Liver (tissue), 9 donors: ENCODE measurements around the gene CSNK2B. TPM values are rescaled to one million over a fixed set of nuclear protein-coding genes. Genes with fewer than 3 reads are reported as not detected.

Source experiments
- DNase-seq: peaks from one replicate; pipeline ENCODE4 v3.0.0-alpha.2; 2017; ENCODE audit warnings: low spot score
- H3K27ac ChIP-seq, 2 donors: one replicate each; pipeline ENCODE4 v1.7.0; 2013; ENCODE audit warnings: inconsistent platforms in 2 of 2, low read length in 2 of 2, control low read depth in 1 of 2, low read depth in 1 of 2, mild to moderate bottlenecking in 1 of 2
- H3K27me3 ChIP-seq, 4 donors: one replicate each; pipeline versions ENCODE4 v1.6.1 to v1.7.0; 2013; ENCODE audit warnings: low read length in 3 of 4, inconsistent platforms in 1 of 4, mild to moderate bottlenecking in 1 of 4, moderate library complexity in 1 of 4; ENCODE audit not compliant: control insufficient read depth in 4 of 4, insufficient read depth in 4 of 4
- H3K36me3 ChIP-seq, 4 donors: one replicate each; pipeline versions ENCODE4 v1.6.1 to v1.7.0; 2013; ENCODE audit warnings: low read length in 3 of 4, mild to moderate bottlenecking in 3 of 4, low read depth in 1 of 4, moderate library complexity in 1 of 4; ENCODE audit not compliant: control insufficient read depth in 4 of 4, insufficient read depth in 3 of 4
- H3K4me1 ChIP-seq, 4 donors: one replicate each; pipeline versions ENCODE4 v1.6.1 to v1.7.0; 2013; ENCODE audit warnings: low read length in 3 of 4, mild to moderate bottlenecking in 3 of 4, moderate library complexity in 1 of 4; ENCODE audit not compliant: control insufficient read depth in 4 of 4, insufficient read depth in 4 of 4
- H3K4me3 ChIP-seq, 3 donors: one replicate each; pipeline versions ENCODE4 v1.6.1 to v1.7.0; 2013; ENCODE audit warnings: low read length in 3 of 3, control low read depth in 1 of 3, low read depth in 1 of 3, mild to moderate bottlenecking in 1 of 3
- H3K9ac ChIP-seq, 2 donors: one replicate each; pipeline ENCODE4 v1.7.0; 2013; ENCODE audit warnings: low read length in 2 of 2, mild to moderate bottlenecking in 2 of 2, moderate library complexity in 2 of 2, control low read depth in 1 of 2, low read depth in 1 of 2
- H3K9me3 ChIP-seq, 4 donors: one replicate each; pipeline versions ENCODE4 v1.6.1 to v1.7.0; 2013; ENCODE audit warnings: low read length in 3 of 4; ENCODE audit not compliant: control insufficient read depth in 4 of 4
- ATF3 ChIP-seq: IDR thresholded peaks from 2 replicates; pipeline ENCODE4 v1.6.1; 2016; ENCODE audit warnings: antibody characterized with exemption
- CTCF ChIP-seq: fragments of 150-350 bp; IDR thresholded peaks from 2 replicates; pipeline ENCODE4 v1.5.1; 2017; ENCODE audit warnings: improper control_type of control experiment, low read depth, low read length; ENCODE audit not compliant: missing input control
- EGR1 ChIP-seq, 2 donors: IDR thresholded peaks; 2 replicates each; pipeline ENCODE4 v1.6.1; 2016 to 2018; ENCODE audit warnings: antibody characterized with exemption in 2 of 2, low read depth in 2 of 2
- FOXA1 ChIP-seq: IDR thresholded peaks from 2 replicates; pipeline ENCODE4 v1.6.1; 2016; ENCODE audit warnings: antibody characterized with exemption
- FOXA2 ChIP-seq: IDR thresholded peaks from 2 replicates; pipeline ENCODE4 v1.6.1; 2016; ENCODE audit warnings: antibody characterized with exemption
- GABPA ChIP-seq, 2 donors: IDR thresholded peaks in 1 of 2; conservative IDR thresholded peaks in 1 of 2; 2 replicates each; pipeline ENCODE4 v1.6.1; 2016; ENCODE audit warnings: antibody characterized with exemption in 2 of 2, mild to moderate bottlenecking in 1 of 2, moderate library complexity in 1 of 2
- HNF4A ChIP-seq, 2 donors: conservative IDR thresholded peaks; 2 replicates each; pipeline ENCODE4 v1.6.1; 2016; ENCODE audit warnings: antibody characterized with exemption in 2 of 2, mild to moderate bottlenecking in 2 of 2
- HNF4G ChIP-seq: IDR thresholded peaks from 2 replicates; pipeline ENCODE4 v1.6.1; 2016; ENCODE audit warnings: antibody characterized with exemption
- JUND ChIP-seq, 2 donors: IDR thresholded peaks; 2 replicates each; pipeline ENCODE4 v1.6.1; 2016; ENCODE audit warnings: antibody characterized with exemption in 2 of 2
- MAX ChIP-seq: IDR thresholded peaks from 2 replicates; pipeline ENCODE4 v1.6.1; 2016; ENCODE audit warnings: antibody characterized with exemption
- NR2F2 ChIP-seq: IDR thresholded peaks from 2 replicates; pipeline ENCODE4 v1.6.1; 2016; ENCODE audit warnings: antibody characterized with exemption
- RAD21 ChIP-seq, 2 donors: IDR thresholded peaks; 2 replicates each; pipeline ENCODE4 v1.6.1; 2016; ENCODE audit warnings: antibody characterized with exemption in 2 of 2, mild to moderate bottlenecking in 2 of 2
- REST ChIP-seq: IDR thresholded peaks from 2 replicates; pipeline ENCODE4 v1.6.1; 2016; ENCODE audit warnings: antibody characterized with exemption, mild to moderate bottlenecking
- RXRA ChIP-seq, 2 donors: IDR thresholded peaks; 2 replicates each; pipeline ENCODE4 v1.6.1; 2017 to 2018; ENCODE audit warnings: antibody characterized with exemption in 2 of 2, mild to moderate bottlenecking in 1 of 2
- SP1 ChIP-seq: IDR thresholded peaks from 2 replicates; pipeline ENCODE4 v1.6.1; 2018; ENCODE audit warnings: antibody characterized with exemption, mild to moderate bottlenecking
- TAF1 ChIP-seq: conservative IDR thresholded peaks from 2 replicates; pipeline ENCODE4 v1.6.1; 2016; ENCODE audit warnings: antibody characterized with exemption, mild to moderate bottlenecking
- YY1 ChIP-seq: IDR thresholded peaks from 2 replicates; pipeline ENCODE4 v1.6.1; 2016; ENCODE audit warnings: antibody characterized with exemption, mild to moderate bottlenecking
- ZBTB33 ChIP-seq: IDR thresholded peaks from 2 replicates; pipeline ENCODE4 v1.6.1; 2016; ENCODE audit warnings: antibody characterized with exemption
- WGBS: extraction: QIAGEN DNeasy Blood & Tissue Kit; methylation state at CpG from one replicate; pipeline ENCODE4 v1.1.7; 2013; 5-methylcytosine and 5-hydroxymethylcytosine counted together
- polyA plus RNA-seq, 2 donors: library from polyadenylated mRNA; stranded (reverse) in 1 of 2; unstranded in 1 of 2; fragments of 200-250 nt in 1 of 2; fragments of >200 nt in 1 of 2; fragmentation: Nextera tagmentation in 1 of 2; extraction: Ambion mirVana in 1 of 2; gene quantifications; one replicate each; pipeline versions ENCODE4 v1.2.1 to v1.2.3, GENCODE V29; 2013 to 2015
- total RNA-seq, 2 donors: library from RNA; depleted of rRNA; stranded (reverse); fragments of >200 nt; gene quantifications; one replicate each; pipeline ENCODE4 v1.2.3, GENCODE V29; 2014
- donor health status: healthy.
- donor health status: healthy.
- donor health status: healthy.
- donor health status: healthy.
- donor health status: healthy.

CSNK2B gene
- total and polyA plus RNA-seq, 4 donors: 58.1 to 108 (median 77.0) TPM

GRCh38 chr6:31663961-31664789, 1.7 kb upstream of the CSNK2B start:
- Histone ChIP-seq H3K9ac (peak overlapping the region; percentile 71 to 94), H3K36me3 (peaks cover 2 to 23% (median 20%) of the 10 kb centered on the region in 4 donors), H3K9me3 (no peaks in the 10 kb centered on the region), H3K27ac (peak overlapping the region; percentile 94 to 96), H3K27me3 (no peaks in the 10 kb centered on the region), H3K4me1 (peaks cover 12 to 57% (median 43%) of the 10 kb centered on the region in 4 donors), H3K4me3 (peak overlapping the region; percentile 86 to 87 (median 87))
- WGBS: 26% methylated on average over 17 of the region's 17 CpGs
- TF ChIP-seq ATF3: no peak
- TF ChIP-seq HNF4A (conservative IDR thresholded peaks at IDR 0.05): peak; percentile 35 to 52
- TF ChIP-seq HNF4G: no peak
- TF ChIP-seq RAD21 (IDR thresholded peaks at IDR 0.05): no peak
- TF ChIP-seq YY1: no peak
- no peak for TF ChIP-seq CTCF
- peak; percentile 53 to 63 for TF ChIP-seq JUND (IDR thresholded peaks at IDR 0.05)
- no peak for TF ChIP-seq EGR1 (IDR thresholded peaks at IDR 0.05; ENCODE audit: low read depth in 2 of 2)
- TF ChIP-seq GABPA (IDR thresholded peaks at IDR 0.05 in 1 of 2, conservative IDR thresholded peaks at IDR 0.05 in 1 of 2): no peak
- no peak for TF ChIP-seq ZBTB33
- no peak for TF ChIP-seq TAF1
- TF ChIP-seq SP1: no peak
- peak in 1 of 2 donors; percentile 11 for TF ChIP-seq RXRA (IDR thresholded peaks at IDR 0.05)
- no peak for TF ChIP-seq FOXA2
- peak; percentile 37 for TF ChIP-seq NR2F2
- peak; percentile 48 for DNase-seq

GRCh38 chr6:31664790-31665500, 935 bp upstream of the CSNK2B start, which contains the start of gene GPANK1:
Gene GPANK1, minus strand, starts transcription at chr6:31664997. Its CDS starts 519 bp downstream, at chr6:31664478.
- Histone ChIP-seq H3K27me3 (no peaks in the 10 kb centered on the region), H3K4me3 (peak within 1 kb of the TSS; percentile 86 to 87 (median 87)), H3K27ac (peak within 1 kb of the TSS; percentile 94 to 96), H3K4me1 (peaks cover 6 to 49% (median 36%) of the 10 kb centered on the region in 4 donors), H3K9me3 (no peaks in the 10 kb centered on the region), H3K36me3 (peaks cover 8 to 29% (median 28%) of the 10 kb centered on the region in 4 donors), H3K9ac (peak within 1 kb of the TSS; percentile 71 to 94)
- under 1% methylated on average over 39 of the region's 39 CpGs for WGBS
- peak; percentile 80 for DNase-seq
- TF ChIP-seq ATF3 (no peak), HNF4G (no peak), FOXA1 (no peak), JUND (IDR thresholded peaks at IDR 0.05) (peak in 1 of 2 donors; percentile 38), REST (peak; percentile 68), NR2F2 (no peak), FOXA2 (no peak), RXRA (IDR thresholded peaks at IDR 0.05) (no peak), YY1 (peak; percentile 99), ZBTB33 (peak; percentile 73), SP1 (peak; percentile 30), MAX (peak; percentile 95), RAD21 (IDR thresholded peaks at IDR 0.05) (peak in 1 of 2 donors; percentile 26), EGR1 (IDR thresholded peaks at IDR 0.05; ENCODE audit: low read depth in 2 of 2) (no peak)
